ENCODE results near the gene CAPN7.

Gene CAPN7

GRCh38 chr3:15243822-15244482 lies 37.9 kb downstream of the CAPN7 start:
- H3K27me3 ChIP-seq (ENCODE audit: insufficient read depth, low read length, poor library complexity), result no peaks in the 10 kb centered on the region
- H3K36me3 ChIP-seq (ENCODE audit: insufficient read depth, low read length), result peaks cover 97% of the 10 kb centered on the region

GRCh38 chr3:15246186-15246585 lies 40.1 kb downstream of the CAPN7 start:
- H3K4me1 ChIP-seq (ENCODE audit: insufficient read depth, low read length), result no peaks in the 10 kb centered on the region
- no peak overlapping the region for H3K27ac ChIP-seq (ENCODE audit: low read length)
- H4K20me1 ChIP-seq (ENCODE audit: insufficient read depth, low read length), result no peaks in the 10 kb centered on the region
- H3K36me3 ChIP-seq (ENCODE audit: insufficient read depth, low read length), result peaks cover 96% of the 10 kb centered on the region
- TF ChIP-seq EZH2 (IDR thresholded peaks at IDR 0.05; ENCODE audit: borderline replicate concordance, low read depth, low read length, severe bottlenecking), result no peak
- TF ChIP-seq, protein P1, sequence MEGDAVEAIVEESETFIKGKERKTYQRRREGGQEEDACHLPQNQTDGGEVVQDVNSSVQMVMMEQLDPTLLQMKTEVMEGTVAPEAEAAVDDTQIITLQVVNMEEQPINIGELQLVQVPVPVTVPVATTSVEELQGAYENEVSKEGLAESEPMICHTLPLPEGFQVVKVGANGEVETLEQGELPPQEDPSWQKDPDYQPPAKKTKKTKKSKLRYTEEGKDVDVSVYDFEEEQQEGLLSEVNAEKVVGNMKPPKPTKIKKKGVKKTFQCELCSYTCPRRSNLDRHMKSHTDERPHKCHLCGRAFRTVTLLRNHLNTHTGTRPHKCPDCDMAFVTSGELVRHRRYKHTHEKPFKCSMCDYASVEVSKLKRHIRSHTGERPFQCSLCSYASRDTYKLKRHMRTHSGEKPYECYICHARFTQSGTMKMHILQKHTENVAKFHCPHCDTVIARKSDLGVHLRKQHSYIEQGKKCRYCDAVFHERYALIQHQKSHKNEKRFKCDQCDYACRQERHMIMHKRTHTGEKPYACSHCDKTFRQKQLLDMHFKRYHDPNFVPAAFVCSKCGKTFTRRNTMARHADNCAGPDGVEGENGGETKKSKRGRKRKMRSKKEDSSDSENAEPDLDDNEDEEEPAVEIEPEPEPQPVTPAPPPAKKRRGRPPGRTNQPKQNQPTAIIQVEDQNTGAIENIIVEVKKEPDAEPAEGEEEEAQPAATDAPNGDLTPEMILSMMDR (IDR thresholded peaks at IDR 0.05; ENCODE audit: borderline replicate concordance, extremely low read depth, low read length, poor library complexity, severe bottlenecking), result no peak
- H3K4me3 ChIP-seq (ENCODE audit: low read depth in 1 of 2, low read length in 2 of 2), result no peak overlapping the region
- no peaks in the 10 kb centered on the region for H3K79me2 ChIP-seq (ENCODE audit: insufficient read depth, low read length)
- H3K9me3 ChIP-seq (ENCODE audit: insufficient read depth, low read length, severe bottlenecking), result no peaks in the 10 kb centered on the region
- ATAC-seq (ENCODE audit: insufficient read depth, low read depth) (no peak), DNase-seq (no peak)
- no peak overlapping the region for H2AFZ ChIP-seq (ENCODE audit: low read depth, low read length)
- H3K27me3 ChIP-seq (ENCODE audit: insufficient read depth, low read length, poor library complexity), result no peaks in the 10 kb centered on the region
- no peak overlapping the region for H3K9ac ChIP-seq (ENCODE audit: low read depth, low read length)
- no peak overlapping the region for H3K4me2 ChIP-seq (ENCODE audit: insufficient read depth, low read length)

More at GRCh38 chr3:15243822-15244482, 37.9 kb downstream of the CAPN7 start:
- no peak overlapping the region for H3K4me3 ChIP-seq (ENCODE audit: low read depth in 1 of 2, low read length in 2 of 2)
- no peaks in the 10 kb centered on the region for H3K9me3 ChIP-seq (ENCODE audit: insufficient read depth, low read length, severe bottlenecking)
- DNase-seq (no peak), ATAC-seq (ENCODE audit: insufficient read depth, low read depth) (no peak)
- H3K79me2 ChIP-seq (ENCODE audit: insufficient read depth, low read length), result no peaks in the 10 kb centered on the region
- H3K9ac ChIP-seq (ENCODE audit: low read depth, low read length), result no peak overlapping the region
- no peaks in the 10 kb centered on the region for H3K4me1 ChIP-seq (ENCODE audit: insufficient read depth, low read length)
- H2AFZ ChIP-seq (ENCODE audit: low read depth, low read length), result no peak overlapping the region
- no peak overlapping the region for H3K4me2 ChIP-seq (ENCODE audit: insufficient read depth, low read length)
- no peak overlapping the region for H3K27ac ChIP-seq (ENCODE audit: low read length)
- no peak for TF ChIP-seq EZH2 (IDR thresholded peaks at IDR 0.05; ENCODE audit: borderline replicate concordance, low read depth, low read length, severe bottlenecking)
- TF ChIP-seq, protein P1 (IDR thresholded peaks at IDR 0.05; ENCODE audit: borderline replicate concordance, extremely low read depth, low read length, poor library complexity, severe bottlenecking), result no peak
- no peaks in the 10 kb centered on the region for H4K20me1 ChIP-seq (ENCODE audit: insufficient read depth, low read length)

- no peak for ATAC-seq (ENCODE audit: insufficient read depth, low read depth)
- no peak overlapping the region for H3K4me2 ChIP-seq (ENCODE audit: insufficient read depth, low read length)
- DNase-seq, result no peak
- H3K79me2 ChIP-seq (ENCODE audit: insufficient read depth, low read length), result no peaks in the 10 kb centered on the region
- H3K27me3 ChIP-seq (ENCODE audit: insufficient read depth, low read length, poor library complexity), result no peaks in the 10 kb centered on the region
- H3K9me3 ChIP-seq (ENCODE audit: insufficient read depth, low read length, severe bottlenecking), result no peaks in the 10 kb centered on the region
- H3K4me1 ChIP-seq (ENCODE audit: insufficient read depth, low read length), result no peaks in the 10 kb centered on the region
- TF ChIP-seq, protein P1 (IDR thresholded peaks at IDR 0.05; ENCODE audit: borderline replicate concordance, extremely low read depth, low read length, poor library complexity, severe bottlenecking), result no peak
- TF ChIP-seq EZH2 (IDR thresholded peaks at IDR 0.05; ENCODE audit: borderline replicate concordance, low read depth, low read length, severe bottlenecking), result no peak
- no peak overlapping the region for H3K4me3 ChIP-seq (ENCODE audit: low read depth in 1 of 2, low read length in 2 of 2)
- no peak overlapping the region for H2AFZ ChIP-seq (ENCODE audit: low read depth, low read length)
- H3K27ac ChIP-seq (ENCODE audit: low read length), result no peak overlapping the region
- no peaks in the 10 kb centered on the region for H4K20me1 ChIP-seq (ENCODE audit: insufficient read depth, low read length)
- H3K36me3 ChIP-seq (ENCODE audit: insufficient read depth, low read length), result peaks cover 96% of the 10 kb centered on the region
- H3K9ac ChIP-seq (ENCODE audit: low read depth, low read length), result no peak overlapping the region
These were observed 47.1 kb downstream of the CAPN7 start for GRCh38 chr3:15253023-15253697.

Measured in DND-41 (cell line).